HS-5 (cell line): ENCODE results near the gene PELI2.

Source experiments
- DNase-seq: peaks from one replicate; pipeline ENCODE4 v3.0.0-alpha.2; 2012; ENCODE audit warnings: low read depth

The PELI2 gene

GRCh38 chr14:56119201-56119981 lies 1.2 kb downstream of the PELI2 start:
- no peak for DNase-seq

GRCh38 chr14:56120091-56120691 lies 2.0 kb downstream of the PELI2 start:
- no peak for DNase-seq

DNA sequence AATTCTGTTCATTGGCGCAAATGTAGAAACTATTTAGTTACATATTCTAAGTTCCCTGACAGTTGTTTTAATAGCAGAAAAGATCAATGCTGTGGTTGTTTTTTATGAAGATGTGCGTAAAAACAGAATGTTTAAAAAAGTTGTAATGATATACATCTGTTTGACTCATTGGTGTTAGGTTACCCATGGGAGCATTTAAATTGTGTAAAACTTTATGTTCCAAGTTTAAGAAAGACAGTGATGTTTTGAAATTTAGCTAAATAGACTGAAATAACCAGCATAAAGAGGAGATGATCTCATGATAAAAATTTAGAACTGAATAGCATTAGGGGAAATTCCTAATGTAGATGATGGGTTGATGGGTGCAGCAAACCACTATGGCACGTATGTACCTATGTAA lies 3.6 kb downstream of the PELI2 start:
- no peak for DNase-seq

GRCh38 chr14:56122301-56122700 lies 4.1 kb downstream of the PELI2 start:
- DNase-seq, result no peak

GRCh38 chr14:56124327-56124726 lies 6.1 kb downstream of the PELI2 start:
- DNase-seq, result no peak

DNA sequence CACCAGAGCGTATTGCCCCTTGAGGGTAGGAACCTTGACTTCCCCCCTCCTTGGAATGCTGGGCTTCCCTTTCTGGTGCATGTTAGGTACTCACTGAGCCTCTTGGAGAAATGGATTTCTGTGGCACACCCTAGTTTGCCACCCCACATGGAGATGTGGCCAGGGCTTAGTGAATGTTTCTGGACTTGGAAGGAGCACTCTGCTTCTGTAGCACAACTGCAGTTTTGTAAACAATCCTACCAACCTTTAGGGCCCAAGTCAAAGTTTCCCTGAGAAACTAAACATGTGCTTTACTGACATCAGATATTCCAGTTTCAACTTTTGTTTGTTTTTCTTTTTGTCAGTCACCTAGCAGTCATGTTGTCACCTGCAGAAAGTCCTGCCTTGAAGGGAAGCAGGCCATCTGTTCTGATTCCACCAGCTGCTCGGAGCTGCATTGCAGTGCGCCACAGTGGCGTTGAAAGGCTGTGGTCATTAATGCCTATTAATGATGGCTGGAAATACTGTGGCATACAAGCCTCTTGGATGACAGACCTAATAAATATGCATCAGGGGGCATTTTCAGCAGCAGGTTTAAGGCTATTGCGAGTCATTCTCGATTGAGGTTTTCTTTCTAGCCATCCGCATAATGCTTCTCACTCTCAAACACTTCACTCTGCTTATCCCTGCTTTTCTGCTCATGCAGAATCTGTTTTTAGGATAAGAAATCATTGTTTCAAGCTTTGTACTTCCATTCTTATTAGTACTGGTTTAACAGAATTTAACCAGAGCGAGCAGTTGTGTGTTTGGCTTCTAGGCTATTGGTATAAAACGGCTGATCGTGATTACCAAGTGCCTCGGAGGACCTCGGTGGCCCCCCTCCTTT lies 7.8 kb downstream of the PELI2 start:
- DNase-seq, result no peak

DNA sequence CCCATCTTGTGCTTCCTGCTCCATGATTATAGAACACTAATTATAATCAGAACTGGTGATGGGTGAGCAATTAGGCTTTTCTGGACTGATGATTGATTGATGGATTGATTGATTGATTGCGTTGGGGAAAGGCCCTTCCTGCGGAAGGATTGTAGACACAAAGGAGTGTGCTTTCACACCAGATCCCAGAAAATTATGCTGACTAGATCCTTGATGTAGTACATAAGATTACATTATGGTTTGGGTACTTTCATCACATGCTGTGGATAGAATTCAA lies 8.4 kb downstream of the PELI2 start:
- no peak for DNase-seq

DNA sequence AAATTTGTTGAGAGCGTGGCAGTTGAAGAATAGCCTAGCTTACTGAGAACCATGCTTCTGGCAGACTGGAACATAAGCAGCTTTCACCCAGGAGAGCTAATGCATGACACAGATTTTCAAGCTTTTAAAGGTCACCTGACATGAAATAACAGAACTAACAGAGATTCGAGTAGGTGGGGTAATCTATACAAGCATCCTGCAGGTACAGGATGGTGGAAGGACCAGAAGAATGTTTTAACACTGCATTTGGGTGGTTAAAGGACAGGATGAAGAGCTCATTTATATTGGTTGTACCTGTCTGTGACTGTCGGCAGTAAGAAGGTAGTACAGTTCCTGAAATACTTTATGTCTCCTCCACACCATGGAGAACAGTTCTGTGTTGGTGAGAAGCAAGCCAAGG lies 8.9 kb downstream of the PELI2 start:
- DNase-seq, result no peak

DNA sequence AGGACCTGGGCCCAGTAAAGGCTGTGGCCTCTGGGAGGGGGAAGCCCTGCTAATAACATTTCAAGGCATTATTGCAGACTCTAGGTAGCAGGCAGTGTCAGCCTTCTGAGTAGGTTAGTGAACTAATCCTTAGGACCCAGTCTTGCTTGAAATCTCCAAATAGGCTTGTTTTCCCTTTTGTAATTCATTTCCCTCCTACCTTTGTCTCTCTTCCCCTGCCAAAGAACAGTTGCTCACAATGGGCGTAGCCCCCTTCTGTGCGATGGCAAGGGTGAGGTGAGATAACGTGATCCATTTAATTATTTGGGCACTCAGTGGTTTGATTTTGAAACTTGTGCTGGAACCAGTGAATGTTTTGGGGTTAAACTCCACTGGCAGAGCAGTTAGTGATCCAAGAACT lies 10.9 kb downstream of the PELI2 start:
- DNase-seq, result no peak

DNA sequence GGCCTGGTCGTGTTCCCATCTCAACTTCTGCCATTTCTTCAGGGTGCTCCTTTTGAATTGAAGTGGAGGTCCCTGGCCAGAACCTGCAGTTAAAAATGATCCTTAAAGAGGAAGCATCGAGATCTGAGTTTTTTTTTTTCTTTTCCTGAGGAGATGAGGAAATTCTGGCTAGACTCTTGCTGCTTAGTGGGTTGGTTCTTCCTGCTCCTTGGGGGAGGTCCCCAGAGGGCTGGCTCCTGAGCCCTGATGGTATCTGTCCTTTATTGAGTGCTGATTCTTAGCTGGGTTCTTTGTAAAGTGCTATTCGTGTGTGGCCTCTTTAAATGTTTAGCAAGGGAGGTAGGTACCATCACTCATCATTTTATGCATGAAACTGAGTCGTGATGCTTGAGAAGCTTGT lies 11.7 kb downstream of the PELI2 start:
- DNase-seq, result no peak

GRCh38 chr14:56131004-56131864 lies 13.0 kb downstream of the PELI2 start:
- no peak for DNase-seq

GRCh38 chr14:56131865-56132833 lies 13.9 kb downstream of the PELI2 start:
- DNase-seq, result no peak

DNA sequence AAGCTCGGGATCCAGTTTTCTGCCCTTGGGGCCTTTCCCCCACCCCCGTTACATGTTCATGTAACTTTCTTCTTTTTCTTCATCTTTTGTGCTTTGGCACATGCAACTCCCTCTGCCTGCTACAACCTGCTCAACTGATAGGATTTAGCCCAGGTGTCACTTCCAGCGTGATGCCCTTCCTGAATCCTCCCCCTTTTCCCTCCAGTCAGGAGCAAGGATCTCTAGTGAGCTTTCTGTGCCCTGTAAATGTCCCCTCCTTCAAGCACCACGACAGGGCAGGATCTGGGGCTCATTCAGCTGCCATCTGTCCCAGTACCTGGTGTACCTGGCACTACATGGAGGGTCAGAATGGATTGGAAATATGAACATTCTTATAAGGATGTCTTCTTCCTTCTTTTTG lies 15.3 kb downstream of the PELI2 start:
- no peak for DNase-seq

- no peak for DNase-seq
Observed at GRCh38 chr14:56135001-56135400, 16.8 kb downstream of the PELI2 start.

DNA sequence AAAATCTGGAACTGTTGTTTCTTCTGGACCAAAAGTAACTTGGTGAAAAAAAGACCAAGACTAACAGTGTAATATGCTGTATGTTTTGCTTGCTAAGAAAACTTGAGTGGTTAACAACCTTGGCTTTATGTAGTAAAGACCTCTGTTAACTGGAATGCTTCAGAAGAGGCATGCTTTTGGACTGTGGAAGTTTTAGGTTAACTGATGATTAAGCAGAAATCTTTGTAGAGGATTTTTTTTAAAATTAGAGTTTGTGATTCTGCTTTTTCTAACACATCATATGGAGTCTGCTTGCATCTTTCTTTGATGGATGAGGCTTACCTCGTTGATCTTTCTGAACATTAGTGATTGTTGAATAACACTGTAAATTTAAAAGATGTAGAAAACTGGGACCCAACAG lies 17.5 kb downstream of the PELI2 start:
- DNase-seq, result no peak

- DNase-seq, result no peak
Observed at GRCh38 chr14:56136571-56137452, 18.6 kb downstream of the PELI2 start.

GRCh38 chr14:56137453-56137807 lies 19.2 kb downstream of the PELI2 start:
- DNase-seq, result no peak

GRCh38 chr14:56137849-56138248 lies 19.6 kb downstream of the PELI2 start:
- DNase-seq, result no peak

DNA sequence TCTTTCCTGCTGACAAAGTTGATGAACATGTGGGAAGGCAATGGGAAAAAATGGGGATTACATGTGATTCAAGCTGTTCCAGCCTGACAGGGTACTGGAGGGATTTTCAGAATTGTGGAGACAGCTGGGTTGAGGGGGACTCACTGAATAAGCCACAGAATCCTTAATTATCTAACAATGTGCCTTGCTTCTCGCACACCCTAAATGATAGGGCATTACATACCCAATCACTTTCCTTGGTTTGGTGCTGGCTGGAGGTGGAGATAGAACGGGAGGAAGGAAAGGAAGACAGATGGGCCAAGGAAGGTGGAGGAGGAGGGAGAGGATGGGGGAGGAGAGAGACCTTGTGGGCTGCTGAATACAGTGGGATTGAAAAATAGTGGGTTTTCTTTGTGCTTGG lies 20.7 kb downstream of the PELI2 start:
- DNase-seq, result no peak

- DNase-seq, result no peak
Observed at GRCh38 chr14:56142314-56142713, 24.1 kb downstream of the PELI2 start.
